Measurements from ENCODE around the gene ZNF385B.
"Not testable (repeated sequence)": the region's sequence is repeated elsewhere in the genome, so short reads cannot be mapped to it uniquely, and the experiment has no call there.

The ZNF385B gene

DNA sequence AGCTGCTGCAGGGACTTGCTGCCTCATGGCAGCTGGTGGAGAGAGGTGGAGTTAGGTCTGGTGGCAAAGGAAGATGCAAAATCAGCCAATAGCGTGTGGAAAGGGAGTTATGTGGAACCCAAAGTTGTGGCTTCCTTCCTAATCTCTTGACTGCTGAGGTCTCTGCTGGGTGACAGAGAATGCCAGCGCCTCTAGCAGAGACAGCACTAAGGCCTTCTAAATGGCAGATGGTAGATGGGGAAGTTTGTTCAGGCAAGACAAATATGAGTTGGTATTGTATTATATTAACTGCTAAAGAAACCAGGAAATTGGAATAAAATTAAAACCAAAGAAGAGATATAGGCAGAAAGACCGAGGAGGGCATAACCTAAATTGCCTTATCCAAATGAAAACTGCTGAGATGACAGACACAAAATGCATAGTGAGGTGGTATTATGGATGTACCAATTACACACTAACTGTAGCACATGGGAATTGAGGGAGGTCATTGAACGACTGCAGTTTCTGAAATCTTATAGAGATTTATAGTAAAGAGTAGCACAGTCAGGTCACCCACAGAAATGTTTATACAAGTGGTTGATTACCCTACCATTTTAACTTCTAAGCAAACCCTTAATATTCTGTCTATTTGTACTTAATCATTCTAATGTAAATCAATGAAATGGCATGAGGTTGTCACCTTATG, 350.2 kb downstream of the ZNF385B start:
- DNase-seq (ENCODE audit: low read depth) = no peak

DNA sequence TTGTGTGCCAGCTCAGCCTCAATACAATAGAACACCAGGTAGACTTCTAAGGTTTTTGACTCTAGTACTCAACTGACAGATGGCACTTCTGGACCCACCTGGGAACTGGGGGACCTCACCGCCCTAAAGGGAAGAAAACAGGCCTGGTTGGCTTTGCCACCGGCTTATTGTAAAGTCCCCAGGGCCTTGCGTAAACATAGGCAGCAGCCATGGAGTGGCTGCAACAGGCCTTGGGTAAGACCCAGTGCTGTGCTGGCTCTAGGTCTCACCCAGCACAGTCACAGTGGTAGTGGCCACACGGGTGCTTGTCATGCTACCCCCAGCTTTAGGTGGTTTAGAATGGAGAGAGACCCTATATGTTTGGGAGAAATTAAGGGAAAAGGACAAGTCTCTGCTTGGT, 366.1 kb downstream of the ZNF385B start:
- no peak for DNase-seq (ENCODE audit: low read depth)

DNA sequence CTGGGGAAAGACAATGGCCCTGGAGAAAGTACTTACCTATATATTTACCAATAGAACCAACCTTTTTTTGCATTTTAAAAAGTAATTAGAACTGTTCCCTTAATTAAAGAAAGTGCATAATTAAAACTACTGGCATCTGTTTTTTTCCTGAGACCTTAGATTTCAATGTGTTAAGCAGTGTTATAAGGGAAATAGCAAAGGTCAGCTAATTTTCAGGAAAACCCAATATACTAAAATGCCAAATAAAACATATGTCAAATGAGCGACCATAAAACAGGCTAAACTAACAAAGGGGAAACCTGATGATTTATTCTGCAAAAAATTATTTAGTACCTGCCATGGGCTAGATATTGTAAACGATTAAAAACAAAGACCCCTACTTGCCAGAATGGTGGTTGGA, 372.8 kb downstream of the ZNF385B start:
- DNase-seq (ENCODE audit: low read depth) = no peak

DNA sequence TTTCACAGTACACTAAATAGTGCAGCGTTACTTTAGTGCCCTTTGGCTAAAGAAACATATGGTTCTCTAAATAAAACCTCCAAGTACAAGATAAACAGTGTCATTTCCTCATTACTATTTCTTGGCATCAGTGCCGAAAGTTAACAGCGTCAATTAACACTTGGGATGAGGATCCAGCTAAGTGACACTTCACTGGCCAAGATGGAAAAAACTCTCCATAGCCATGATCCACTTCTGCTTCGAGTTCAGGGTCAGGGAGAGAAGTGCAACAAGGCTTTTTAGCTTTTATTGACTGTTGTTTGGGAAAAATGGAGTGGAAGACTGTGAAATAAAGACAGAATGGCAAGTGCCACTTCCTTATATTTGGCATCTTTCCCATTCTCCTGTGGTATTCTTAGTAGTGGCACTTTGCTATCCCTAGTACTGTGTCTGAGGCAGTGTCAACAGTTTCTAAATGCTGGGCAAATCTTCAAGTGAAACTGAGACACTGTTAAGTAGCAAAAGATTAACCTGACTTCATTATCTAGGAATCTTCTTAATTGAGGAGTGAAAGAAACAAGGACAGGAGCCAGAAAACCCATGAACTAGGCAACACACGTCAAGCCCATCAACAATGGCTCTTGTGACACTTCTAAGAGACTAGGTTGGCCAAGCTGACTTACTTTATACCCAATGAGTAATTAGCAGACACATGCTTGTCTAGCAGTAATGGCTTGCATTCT, 374.2 kb downstream of the ZNF385B start:
- peak; percentile 1 for DNase-seq (ENCODE audit: low read depth)

DNA sequence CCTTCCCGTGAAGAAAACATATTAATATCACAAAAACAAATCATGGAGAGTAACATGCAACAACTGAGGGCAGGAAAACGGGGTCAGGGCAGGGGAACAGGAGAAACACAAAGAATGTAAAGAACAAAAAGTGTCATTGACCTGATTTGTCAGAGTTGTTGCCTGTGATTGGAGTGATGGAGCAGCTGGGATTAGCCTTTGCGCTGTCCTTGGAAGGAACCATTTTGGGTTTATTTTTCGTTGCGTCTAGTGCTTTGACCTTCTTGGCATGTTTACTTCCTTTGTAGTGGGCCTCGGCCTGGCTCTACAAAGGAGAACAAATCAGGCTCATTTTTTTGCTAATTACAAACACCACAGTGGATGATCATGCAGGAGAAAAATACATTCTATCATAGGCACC, 378.3 kb downstream of the ZNF385B start:
- no peak for DNase-seq (ENCODE audit: low read depth)

DNA sequence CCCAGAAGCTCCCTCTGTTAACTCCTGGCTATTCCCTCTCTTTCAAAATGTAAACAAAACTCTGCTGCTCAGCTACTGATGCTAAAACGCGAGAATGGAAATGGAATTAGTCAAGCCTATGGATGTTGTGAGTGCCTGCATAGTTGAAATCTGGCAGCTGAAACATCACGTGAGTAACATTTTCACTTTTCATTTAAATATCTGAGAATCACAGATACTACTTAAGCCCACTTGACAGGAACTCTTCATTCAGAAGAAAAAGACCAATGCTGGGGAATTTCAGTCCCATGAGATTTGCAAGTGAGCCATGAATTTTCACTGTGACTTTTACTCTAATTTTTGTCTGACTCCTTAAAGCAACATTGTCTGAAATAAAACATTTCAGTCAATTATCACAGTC, 381.5 kb downstream of the ZNF385B start:
- no peak for DNase-seq (ENCODE audit: low read depth)

DNA sequence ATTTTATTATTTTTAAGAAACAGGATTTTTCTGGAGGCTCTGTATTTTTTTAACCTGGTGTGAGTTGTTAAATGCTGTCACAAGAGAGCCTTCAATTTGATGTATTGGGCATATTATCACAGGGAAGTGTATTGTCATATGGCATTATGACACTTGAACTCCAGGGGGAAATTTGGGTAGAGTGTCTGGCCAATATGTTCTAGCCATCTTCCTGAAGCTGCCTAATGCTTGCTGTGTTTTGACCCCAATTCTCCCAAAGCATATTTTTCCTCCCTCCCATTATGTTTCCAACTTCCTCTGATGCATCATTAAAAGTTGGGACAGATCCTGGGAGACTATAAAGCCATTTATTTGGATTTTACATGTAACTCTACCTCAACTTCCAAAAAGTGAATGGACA, 382.6 kb downstream of the ZNF385B start:
- DNase-seq (ENCODE audit: low read depth) = no peak

DNA sequence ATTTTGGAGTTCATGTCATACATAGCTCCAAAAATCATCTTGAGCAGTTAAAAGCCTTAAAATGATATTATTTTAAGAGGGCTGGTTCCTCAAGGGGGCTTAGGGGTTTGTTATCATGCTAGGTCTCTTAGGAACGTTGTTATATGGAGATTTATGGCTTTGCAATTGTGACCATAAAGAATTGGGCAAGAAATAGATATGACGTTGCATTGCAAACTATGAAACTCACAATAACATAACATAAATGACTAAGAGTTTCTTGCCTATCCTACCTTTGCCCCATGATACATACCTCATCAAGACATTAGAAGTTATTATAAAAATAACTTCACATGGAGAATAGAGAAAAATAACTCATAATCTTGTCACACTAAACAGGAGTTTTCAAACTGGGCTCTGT, 390.4 kb downstream of the ZNF385B start:
- no peak for DNase-seq (ENCODE audit: low read depth)

DNA sequence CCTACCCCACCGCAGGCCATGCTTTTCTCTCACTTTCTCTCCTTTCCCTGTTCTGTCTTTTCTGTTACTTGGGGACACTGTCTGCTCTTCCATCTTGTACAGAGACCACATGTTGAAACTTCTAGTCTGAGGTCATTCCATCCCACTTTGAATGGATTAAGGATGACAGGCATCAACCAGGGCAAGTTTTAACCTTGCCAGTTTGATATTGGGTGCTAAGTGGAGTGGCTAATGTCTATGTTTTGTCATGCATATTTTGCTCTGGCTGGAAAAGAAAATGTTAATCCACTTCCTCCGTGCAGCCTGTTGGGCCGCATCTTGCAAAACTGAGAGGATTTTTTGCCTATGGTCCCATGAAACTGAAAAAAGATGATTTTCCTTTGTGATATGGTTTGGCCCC, 391.3 kb downstream of the ZNF385B start:
- no peak for DNase-seq (ENCODE audit: low read depth)

DNA sequence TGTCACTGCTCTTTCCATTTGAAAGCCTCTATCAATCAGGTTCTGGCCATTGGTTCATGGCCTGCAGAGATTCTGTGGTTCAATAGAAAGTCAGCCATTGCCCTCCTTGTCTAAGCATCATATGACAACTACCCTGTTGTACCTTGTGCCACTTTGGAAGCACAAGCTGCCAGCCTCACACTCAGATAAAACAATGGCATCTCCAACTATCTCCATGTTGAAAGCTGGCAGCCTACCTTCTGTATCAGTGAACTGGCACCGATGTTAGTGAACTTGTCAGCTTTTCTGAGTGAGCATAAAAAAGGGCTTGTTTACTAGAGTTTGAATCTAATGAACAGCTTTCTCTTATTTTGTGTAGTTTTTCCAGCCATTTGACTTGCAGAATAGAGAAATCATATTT, 393.5 kb downstream of the ZNF385B start:
- no peak for DNase-seq (ENCODE audit: low read depth)

DNA sequence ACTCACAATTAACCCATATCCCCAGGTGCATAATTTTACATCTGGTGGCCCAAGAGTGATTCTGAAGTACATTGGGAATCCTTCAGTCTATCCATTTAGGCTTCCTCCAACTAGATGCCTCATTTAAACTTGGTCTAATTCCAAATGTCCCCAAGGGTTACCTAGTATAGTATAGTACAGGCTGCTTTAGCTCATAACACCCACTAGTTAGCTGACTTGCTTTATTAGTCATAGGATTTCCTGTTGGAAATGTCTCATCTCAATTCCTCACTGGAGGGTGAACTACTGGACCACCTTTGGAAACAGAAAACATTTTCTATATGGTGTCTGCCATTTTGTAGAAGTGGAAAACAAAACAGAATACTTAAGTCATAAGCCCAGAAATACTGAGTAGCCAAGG, 394.3 kb downstream of the ZNF385B start:
- DNase-seq (ENCODE audit: low read depth) = no peak

DNA sequence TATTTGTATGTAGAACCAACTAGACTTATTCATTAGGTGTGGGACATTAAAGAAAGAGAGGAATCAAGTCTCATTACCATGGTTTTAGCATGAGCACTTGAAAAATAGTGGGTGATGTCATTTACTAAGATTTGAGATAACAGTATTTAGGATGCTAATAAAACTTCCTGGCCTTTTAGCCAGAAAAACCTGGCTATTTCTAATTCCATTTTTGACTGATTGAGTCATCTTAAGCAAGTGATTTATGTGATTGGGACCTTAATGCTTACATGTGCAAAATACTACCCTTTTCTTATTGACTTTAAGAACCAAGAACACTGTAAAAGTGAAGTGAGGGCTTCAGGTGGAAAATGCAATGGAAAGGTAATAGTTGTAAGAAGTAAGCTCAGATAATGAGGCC, 400.0 kb downstream of the ZNF385B start:
- no peak for DNase-seq (ENCODE audit: low read depth)

DNA sequence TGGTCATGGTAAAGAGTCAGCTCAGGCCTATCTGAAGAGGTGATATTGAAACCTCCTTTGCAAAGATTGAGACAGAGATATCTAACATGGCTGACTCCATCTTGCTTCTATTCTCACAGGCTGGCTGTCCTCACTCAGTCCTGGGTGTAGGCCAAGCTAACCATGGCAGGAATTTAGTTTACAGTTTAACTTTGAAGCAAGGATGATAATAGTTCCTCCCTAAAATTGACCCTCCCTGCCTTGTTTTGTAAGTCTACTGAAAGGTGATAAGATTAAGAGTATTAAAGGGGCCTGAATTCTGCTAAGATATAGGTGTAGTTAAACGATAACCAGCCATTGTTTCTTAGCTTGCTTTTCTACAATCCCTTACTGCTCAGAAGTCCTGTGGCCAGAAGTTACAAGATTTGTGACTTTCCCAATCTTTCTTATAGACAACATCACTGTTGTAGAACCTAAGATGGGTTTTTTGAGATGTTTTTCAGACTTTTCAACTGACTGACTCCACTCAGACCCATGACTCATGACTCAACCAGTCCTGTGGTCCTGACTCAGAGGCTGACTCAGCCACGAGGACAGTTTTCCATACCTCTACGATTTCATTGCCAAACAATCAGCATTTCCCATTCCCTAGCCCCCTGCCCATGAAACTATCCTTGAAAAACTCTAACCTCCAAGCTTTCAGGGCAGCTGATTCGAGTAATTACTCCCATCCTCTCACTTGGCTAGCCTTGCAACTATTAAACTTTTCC, 401.1 kb downstream of the ZNF385B start:
- DNase-seq (ENCODE audit: low read depth) = peak; percentile 86

DNA sequence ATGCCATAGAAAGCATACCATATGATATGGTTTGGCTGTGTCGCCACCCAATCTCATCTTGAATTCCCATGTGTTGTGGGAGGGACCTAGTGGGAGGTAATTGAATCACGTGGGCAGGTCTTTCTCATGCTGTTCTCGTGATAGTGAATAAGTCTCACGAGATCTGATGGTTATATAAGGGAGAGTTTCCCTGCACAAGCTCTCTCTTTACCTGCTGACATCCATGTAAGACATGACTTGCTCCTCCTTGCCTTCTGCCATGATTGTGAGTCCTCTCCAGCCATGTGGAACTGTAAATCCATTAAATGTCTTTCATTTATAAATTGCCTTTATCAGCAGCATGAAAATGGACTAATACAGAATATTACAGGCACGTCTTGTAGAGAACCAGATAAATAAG, 403.3 kb downstream of the ZNF385B start:
- DNase-seq (ENCODE audit: low read depth) = not testable (repeated sequence)

DNA sequence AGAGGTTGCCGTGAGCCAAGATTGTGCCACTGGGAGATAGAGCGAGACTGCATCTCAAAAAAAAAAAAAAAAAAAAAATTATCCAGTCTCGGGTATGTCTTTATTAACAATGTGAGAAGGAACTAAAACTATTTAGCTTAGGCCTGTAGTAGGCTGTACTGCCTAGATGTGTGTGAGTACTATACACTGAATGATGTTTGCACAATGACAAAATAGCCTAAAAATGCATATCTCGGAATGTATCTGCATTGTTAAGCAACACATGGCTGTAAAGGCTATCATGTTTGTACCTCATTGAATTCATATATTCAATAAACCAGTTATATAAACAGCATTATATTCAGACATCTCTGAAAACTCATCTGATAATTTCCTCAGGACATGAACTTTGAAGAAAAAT, 405.6 kb downstream of the ZNF385B start:
- no peak for DNase-seq (ENCODE audit: low read depth)

DNA sequence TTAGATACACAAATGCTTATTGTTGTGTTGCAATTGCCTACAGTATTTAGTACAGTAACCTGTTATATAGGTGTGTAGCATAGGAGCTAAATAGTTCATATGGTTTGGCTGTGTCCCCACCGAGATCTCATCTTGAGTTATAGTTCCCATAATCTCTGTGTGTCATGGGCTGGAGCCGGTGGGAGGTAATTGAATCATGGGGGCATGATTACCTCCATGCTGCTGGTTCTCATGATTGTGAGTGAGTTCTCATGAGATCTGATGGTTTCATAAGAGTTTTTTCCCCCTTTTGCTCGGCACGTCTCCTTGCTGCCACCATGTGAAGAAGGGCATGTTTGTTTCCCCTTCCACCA, 406.3 kb downstream of the ZNF385B start:
- DNase-seq (ENCODE audit: low read depth) = no peak

DNA sequence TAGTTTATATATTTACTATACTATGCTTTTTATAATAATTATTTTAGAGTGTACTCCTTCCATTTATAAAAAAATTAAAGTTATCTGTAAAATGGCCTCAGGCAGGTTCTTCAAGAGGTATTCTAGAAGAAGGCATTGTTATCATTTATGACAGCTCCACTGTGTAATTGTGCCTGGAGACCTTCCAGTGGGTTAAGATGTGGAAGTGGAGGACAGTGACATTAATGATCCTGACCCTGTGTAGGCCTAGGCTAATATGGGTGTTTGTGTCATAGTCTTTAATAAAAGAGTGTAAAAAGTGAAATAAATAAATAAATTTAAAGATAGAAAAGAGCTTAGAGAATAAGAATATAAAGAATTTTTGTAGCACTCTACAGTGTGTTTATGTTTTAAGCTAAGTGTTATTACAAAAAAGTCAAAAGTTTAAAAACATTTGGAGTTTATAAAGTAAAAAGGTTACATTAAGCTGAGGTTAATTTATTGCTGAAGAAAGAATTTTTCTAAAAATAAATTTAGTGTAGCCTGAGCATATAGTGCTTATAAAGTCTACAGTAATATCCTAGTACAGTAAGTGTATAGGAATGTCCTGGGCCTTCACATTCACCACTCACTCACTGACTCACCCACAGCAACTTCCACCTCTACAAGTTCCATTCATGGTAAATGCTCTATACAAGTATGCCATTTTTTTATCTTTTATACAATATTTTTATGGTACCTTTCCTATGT, 406.8 kb downstream of the ZNF385B start:
- peak; percentile 67 for DNase-seq (ENCODE audit: low read depth)

DNA sequence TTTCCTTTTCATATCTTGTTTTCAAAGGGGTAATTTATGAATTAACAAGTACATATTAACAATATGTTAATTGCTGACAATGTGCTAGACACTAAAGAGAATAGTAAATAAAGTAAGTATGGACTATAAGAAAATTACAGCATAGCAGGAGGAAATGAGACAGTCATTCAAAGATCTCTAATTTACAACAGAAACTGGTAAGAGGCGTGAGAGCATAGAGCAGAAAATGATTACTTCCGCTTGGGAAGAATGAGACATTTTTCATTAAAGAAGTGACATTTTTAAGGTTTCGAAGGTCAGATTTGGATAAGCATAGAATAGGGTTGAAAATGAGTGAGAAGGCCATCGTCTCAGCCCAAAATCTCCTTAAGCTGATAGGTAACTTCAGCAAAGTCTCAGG, 412.4 kb downstream of the ZNF385B start:
- no peak for DNase-seq (ENCODE audit: low read depth)

DNA sequence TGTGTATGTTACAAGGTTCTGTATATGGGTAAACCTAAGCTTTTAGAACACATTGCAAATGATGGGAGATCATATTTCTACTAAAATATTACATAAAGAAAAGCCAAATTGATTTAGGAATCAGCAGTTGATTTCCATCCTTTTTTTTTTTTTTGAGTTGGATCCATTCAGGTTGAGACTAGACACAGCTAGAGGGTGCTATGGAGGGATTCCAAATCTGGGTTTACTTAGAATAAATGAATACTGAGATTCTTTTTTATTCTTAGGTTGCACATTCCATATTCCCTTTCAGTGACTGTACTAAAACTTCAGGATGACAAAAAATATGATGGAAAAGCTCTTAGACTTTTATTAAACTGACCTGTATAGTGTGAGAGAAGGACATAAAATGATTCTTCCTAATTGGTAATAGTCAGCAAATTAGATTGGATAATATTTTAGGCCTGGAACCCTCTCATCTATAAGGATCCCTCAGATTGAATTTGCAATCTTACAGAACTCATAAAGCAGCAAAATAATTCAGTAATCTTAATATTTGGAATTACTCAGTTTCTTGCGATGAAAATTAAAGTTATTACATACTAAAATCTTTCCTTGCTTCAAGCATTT, 413.5 kb downstream of the ZNF385B start:
- DNase-seq (ENCODE audit: low read depth) = no peak

DNA sequence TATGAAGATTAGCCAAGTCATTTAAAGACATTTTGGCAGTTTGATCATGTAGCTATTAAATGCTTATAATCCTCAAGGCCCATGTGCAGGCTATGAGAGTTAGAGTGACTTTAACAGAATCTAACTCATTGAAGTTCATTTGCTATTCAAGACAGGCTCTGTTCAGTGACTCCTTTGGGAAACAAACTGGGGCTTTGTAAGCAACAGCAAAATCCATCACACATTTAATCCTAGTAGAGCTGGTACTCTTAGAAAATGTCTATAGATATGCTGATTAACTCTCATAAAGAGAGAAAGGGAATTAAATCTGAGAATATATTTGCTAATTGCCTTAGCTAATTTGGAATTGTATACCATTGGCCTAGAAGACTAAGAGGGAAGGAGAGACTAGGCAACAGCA, 414.0 kb downstream of the ZNF385B start:
- DNase-seq (ENCODE audit: low read depth) = no peak

DNA sequence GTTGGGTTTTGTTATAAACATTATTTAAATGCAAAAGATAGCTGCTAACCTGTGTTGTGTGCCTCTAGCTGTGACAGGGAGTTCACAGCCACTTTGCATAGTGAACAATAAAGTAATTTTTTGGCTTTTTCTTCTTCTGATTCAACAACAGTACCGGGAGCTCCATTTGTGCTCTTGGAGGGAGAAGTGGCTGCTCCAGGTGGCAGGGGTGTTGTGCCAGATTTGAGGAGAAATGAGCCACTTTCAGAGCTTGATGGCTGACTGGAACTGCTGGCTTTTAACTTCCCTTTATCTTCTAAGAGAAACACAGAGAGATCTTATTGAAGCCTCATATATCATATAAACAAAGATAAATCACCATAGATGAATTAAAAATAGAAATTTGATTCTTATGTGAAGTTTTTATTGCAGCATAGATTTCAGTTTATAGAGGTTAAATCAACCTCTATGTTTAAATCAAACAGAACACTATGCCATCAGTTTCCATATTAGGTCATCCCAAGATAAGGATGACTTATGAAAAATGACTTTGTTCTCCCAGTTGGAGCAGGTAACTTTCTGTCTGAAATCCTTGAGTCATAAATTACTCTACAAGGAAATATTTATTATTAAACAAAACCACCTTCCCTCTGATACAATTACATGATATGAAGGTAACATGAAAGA, 414.8 kb downstream of the ZNF385B start:
- DNase-seq (ENCODE audit: low read depth) = no peak

DNA sequence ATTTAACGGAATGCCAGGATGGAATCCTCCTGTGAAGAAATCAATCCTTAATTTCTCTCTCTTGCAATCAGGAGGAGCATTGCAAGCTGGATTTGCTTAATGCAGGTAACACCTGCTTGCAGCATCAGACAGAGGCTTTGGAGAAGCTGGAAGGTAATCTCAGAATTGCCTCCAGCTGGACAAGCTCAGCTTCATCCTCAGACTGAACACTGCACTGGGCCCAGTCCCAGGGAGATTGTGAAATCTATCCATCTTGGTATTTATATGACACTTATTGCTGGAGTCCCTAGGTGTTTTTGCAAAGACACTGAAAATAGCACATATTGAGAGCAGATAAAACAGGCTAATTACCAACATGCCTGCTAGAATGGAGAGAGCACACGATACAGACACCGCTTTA, 417.4 kb downstream of the ZNF385B start:
- peak; percentile 34 for DNase-seq (ENCODE audit: low read depth)
